GM18517 (cell line): ENCODE measurements around the gene KRTAP12-4.
"Not testable (repeated sequence)": the region's sequence is repeated elsewhere in the genome, so short reads cannot be mapped to it uniquely, and the experiment has no call there.

ENCODE experiments used
- ATAC-seq: cut with Tn5 transposase; IDR thresholded peaks from one replicate; pipeline ENCODE4 v1.9.1; 2021; ENCODE audit warnings: mild to moderate bottlenecking, moderate library complexity; ENCODE audit not compliant: unreplicated experiment

The KRTAP12-4 gene

DNA sequence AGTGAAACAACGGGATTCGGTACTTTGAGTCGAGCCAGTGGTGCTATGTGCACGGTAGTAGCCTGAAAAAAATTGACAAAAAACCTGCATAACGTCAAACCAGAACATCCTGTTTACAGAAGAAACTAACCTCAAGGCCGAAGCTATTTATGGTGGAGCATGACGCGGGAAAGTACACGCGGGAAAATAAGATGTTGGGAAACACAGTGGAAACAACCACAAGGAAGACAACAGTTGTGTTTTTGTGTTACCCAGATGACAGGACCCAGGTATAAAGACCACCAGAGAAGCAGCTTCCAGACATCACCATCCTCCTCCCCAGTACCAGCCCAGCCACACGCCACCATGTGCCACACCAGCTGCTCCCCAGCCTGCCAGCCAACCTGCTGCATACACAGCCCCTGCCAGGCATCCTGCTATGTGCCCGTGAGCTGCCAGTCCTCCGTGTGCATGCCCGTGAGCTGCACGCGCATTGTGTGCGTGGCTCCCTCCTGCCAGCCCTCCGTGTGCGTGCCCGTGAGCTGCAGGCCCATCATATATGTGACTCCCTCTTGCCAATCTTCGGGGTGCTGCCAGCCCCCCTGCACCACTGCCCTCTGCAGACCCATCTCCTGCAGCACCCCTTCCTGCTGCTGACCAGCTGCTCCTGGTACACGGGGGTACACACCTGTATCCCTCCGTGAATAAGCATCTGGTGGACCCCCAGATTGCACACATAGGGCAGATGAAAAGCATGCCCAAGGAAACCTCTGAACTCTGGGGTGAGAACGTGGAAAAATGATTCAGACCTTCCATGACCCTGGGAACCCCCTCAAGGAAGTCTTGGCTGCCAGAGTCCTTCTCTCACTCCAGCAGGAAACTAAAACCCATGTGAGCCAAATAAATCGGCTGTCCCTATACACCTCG, 3.4 kb upstream of the KRTAP12-4 start, which contains the start of gene KRTAP12-3:
TSS of gene KRTAP12-3 (plus strand) at position 298 of the 906 bp plus-strand sequence. CDS start at position 346, 48 bp downstream.
- no peak for ATAC-seq

DNA sequence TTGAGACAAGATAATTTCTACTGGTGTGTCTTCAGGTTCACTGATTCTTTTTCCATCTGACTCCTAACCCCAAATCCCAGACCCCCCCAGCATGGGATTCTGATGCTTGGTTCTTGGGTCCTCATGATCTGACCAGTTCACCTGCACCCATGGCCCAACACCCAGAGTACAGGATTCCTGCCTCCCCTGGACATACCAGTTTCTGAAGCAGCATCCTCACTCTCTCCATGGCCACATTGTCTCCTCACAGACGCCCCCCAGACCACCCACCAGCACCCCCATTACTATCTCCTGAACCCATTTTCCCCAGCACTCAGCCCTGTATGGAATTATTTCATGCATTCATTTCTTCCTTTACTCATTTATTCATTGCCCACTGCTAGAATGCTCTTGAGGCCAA, 2.4 kb upstream of the KRTAP12-4 start:
- ATAC-seq = no peak

DNA sequence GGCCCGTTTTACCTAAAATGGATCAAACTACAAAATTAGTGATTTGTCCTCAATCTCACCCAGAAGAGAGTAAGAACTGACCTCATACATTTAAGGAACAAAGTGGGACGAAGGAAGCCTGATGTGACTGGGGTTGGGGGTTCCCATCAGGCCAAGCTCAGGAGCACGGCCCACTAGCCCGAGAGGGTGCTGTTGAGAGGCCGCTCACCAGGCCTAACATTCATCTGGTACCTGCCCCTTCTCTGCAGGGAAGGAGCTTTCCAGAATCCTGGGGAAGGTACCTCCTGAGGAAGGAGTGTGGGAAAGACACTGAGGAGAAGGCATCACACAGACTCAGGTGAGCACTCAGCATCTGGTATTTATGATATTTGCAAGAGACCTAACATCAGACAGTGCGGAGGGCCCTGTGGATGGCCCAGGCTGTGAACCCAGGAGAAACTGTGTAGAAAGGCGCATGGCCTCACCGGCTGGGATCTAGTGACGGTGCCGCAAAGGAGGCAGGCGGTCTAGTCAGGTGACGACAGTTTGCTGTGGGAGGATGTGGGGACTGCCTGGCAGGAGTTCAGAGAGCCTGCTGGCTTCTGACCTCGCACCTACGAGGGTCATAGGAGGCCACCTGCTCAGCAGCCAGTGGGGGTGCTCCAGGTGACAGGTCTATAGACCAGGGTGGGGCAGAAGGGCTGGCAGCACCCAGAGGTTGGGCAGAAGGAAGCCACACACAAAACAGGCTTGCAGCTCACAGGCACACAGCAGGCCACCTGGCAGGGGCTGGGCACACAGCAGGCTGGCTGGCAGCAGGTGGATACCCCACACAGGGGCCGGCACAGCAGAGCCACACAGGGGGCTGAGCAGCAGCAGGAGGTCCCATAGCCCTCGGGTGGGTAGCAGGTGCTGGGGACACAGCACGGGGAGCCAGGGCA, 543 bp downstream of the KRTAP12-4 start:
- ATAC-seq = no peak

DNA sequence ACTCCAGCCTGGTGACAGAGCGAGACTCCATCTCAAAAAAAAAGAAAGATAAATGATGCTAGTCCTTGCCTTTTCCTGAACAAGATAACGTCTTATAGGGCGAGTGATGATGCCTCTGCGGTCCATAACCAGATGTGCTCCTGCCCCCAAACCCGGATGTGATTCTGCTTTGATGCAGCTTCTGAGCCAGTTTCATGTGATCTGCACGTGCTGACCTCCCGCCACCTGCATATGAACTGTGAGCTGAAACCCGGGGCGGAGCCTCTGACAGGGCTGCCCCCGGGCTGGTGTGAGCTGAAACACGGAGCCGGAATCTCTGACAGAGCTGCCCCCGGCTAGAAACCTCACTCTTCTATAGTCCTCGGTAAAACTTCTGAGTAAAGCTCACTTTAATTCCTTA, 1.3 kb downstream of the KRTAP12-4 start:
- ATAC-seq = no peak

DNA sequence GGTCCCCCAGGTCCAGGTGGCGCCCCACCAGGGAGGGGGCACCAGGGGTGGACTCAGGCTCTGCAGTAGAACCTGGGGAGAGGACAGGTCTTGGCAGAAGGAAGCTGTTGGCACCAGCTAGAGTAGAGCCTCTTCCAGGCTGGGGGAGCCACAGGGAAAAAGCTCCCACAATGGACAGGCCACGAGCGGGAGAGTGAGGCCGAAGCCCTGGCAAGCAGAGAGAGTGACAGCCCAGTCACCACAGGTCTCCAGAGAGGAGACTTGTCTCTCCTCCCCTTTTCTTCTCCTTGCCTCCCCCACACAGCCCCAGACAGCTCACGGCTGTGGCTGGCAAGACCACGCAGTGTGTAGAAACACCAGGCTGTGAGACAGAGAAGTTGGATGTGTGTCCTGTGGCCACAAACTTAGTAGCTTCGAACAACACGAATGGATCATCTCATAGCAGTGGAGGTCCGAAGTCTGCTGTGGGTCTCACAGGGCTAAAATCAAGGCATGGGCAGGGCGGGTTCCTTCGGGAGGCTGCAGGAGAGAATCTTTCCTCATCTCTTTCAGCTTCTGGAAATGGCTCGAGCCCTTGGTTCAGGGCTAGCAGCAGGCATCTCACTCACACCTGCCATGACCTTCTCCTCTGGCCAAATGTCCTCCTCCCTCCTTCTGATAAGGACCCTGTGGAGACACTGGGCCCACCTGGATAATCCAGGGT, 3.3 kb downstream of the KRTAP12-4 start:
- ATAC-seq = no peak

DNA sequence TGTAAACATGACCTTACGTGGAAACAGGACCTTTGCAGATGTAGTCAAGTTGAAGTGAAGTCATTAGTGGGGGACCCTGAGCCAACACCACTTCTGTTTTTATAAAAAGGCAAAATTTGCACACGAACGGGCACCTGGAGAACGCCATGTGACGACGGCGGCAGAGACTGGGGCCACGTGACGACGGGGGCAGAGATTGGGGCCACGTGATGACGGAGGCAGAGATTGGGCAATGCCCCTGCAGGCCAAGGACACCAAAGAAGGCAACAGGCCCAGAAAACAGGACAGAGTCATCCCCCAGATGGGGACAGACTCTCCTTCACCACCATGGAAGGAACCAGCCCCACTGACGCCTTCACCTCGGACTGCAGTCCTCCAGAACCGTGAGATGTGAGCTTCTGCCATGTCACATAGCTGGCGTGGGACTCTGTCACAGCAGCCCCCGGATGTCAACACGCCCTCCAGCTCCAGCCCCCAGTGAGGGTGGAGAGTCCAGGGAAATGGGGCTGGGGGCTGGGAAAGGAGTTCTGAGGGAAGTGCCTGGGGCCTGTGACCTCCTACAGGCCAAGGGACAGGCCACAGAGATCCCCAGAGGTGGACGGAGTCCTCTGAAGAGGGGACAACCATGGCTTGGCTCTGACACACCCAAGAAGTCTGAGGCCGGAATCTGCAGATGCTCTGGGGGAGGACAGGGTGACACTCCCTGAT, 4.0 kb downstream of the KRTAP12-4 start:
- no peak for ATAC-seq

DNA sequence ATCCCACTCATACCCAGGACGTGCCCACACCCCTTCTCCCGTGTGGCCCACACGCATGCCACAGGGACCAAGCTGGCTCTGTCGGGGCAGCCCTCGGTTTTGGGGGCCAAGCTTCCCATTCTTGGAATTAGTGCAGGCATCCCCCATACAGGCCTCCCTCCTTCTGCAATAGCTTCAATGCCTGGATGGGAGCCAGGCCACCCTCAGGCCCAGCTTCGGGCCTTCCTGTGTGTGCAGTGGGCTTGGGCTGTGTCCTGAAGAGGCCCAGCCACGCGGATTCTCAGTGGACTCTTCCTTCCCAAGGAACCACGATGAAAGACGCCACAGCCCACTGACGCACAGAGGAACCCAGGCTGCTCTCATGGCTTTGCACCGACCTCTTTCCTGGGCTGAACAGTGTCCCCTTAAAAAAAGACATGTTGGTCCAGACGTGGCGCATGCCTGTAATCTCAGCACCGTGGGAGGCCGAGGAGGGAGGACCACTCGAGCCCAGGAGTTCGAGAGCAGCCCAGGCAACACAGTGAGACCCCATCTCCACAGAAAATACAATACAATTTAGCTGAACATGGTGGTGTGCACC, 4.8 kb downstream of the KRTAP12-4 start:
- no peak for ATAC-seq

DNA sequence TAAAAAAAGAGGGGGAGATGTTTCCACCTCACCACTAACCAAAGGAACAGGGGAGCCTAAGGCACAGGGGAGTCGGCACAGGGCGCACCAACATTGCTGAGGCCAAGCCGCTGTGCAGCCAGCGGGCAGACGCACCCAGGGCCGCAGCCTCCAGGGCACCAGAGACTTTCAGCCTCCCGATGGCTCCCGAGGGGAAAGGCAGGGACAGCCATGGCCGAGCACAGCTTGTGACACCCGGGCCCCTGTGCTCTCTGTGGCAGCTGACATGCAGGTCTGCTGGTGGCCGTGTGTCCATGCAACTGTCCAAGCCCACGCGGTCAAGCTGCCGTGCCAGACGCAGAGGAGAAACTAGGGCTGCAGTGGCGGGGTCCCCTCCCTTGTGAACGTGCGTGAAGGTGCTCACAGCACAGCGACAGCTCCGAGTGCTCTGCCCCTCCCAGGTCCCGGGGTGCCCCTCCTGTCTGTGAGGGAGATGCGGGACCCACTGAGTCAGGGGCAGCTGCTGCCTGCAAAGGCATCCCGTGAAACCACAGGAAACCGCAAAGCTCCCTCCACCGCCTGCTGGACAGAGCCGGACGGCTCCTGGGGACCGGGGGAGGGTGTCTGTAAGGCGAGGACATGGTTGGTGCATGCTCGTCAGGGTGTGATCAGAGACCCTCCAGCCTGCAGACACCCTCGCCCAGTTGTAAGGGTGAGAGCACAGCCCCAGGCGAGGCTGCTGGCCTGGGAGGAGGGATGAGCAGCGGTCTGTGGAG, 5.7 kb downstream of the KRTAP12-4 start:
- no peak for ATAC-seq

DNA sequence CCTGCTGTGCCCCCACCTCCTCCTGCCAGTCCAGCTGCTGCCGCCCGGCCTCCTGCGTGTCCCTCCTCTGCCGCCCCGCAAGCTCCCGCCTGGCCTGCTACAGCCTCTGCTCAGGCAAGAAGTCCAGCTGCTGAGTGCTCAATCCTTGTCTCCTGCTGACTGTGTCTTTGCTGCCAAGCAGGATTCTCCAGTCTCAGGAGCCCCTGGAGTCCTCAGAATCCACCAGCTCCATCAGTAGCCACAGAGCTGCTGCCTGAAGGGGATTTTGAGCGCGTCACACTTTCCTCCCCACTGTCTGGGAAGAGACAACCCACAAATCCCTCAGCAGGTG, 7.3 kb downstream of the KRTAP12-4 start:
- no peak for ATAC-seq

DNA sequence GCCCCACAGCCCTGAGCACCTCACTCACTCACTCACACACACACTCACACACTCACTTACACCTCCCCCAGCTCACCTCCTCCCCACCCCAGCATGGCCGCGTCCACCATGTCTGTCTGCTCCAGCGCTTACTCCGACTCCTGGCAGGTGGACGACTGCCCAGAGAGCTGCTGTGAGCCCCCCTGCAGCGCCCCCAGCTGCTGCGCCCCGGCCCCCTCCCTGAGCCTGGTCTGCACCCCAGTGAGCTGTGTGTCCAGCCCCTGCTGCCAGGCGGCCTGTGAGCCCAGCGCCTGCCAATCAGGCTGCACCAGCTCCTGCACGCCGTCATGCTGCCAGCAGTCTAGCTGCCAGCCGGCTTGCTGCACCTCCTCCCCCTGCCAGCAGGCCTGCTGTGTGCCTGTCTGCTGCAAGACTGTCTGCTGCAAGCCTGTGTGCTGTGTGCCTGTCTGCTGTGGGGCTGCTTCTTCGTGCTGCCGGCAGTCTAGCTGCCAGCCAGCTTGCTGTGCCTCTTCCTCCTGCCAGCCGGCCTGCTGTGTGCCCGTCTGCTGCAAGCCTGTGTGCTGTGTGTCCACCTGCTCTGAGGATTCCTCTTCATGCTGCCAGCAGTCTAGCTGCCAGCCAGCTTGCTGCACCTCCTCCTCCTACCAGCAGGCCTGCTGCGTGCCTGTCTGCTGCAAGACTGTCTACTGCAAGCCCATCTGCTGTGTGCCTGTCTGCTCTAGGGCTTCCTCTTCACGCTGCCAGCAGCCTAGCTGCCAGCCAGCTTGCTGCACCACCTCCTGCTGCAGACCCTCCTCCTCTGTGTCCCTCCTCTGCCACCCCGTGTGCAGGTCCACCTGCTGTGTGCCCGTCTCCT, 7.9 kb downstream of the KRTAP12-4 start, which contains the start of gene KRTAP10-11:
TSS of gene KRTAP10-11 (plus strand) at position 49 of the 856 bp plus-strand sequence. CDS start at position 94, 45 bp downstream.
- ATAC-seq = not testable (repeated sequence)

DNA sequence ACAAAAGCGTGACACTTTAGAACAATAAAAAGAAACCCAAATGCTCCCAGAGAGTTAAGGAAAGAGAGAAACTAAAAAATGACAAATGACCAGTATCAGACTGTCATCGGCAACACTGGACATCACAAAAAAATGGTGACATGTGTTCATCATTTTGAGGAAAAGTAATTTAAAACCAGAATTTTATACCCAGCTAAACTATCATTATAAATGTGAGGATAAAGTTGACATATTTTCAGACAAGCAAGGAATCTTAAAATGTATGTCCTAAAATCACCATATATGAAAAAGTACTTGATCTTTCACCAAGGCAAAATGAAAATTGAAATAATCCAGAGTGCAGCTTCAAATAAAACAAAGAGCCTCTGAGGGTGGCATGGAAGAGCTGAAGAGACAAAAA, 9.6 kb downstream of the KRTAP12-4 start:
- no peak for ATAC-seq

DNA sequence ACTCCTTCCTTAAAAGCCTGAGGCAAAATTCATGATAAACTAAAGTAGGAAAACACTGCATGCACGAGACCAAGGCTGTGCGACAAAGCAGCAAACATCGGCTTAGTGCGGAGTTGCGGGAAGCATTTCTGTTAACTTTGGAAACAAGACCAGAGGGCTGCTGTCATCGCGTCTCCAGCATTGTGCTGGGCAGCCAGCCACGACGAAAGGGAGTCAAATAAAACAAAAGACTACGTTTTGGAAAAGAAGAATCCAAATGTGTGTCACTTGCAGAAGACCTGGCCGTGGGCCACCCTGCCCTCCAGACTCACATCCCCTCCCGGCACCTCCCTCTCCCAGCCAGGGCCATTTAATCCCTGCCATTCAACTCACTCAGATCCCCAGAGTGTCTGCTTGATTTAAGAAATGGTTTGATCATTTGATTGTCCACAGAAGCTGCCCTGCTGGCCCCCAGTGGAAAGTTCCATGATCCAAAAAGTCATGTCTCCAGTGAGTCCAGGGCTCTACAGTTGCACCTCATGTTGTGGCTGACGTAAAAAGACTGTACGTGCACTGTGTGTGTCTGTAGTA, 10.6 kb downstream of the KRTAP12-4 start:
- no peak for ATAC-seq

DNA sequence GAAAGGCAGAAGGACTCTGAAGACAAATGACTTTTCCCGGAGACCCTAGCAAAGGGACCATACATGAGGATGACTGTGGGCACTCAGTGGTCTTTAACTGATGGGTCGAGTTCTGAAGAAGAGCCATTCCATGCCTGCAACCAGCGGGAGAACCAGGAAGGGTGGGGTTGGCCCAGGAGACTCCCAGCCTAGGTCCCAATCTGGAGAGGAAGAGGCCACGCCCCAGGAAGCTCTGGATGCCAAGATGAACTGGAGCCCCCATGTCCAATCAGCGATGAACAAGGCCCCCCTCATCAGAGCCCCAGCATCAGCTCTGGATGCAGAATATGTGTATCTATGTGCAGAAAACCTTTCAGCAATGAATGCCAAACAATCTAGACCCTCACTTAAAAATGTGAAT, 13.7 kb downstream of the KRTAP12-4 start:
- no peak for ATAC-seq

DNA sequence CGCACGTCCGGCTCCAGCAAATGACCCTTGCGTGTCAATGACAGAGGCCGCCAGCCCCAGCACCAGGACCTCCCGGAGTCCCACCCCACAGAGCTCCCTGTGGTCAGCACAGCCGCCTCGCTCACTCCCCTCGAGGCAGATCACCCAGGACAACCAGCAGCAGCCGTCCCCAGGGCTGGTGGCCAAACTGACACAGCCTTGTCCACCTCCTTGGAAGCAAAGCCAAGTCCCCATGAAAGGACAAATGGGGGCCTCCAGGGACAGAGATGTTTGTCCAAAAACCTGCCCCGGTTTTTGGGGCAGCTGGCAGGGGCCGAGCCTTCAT, 15.2 kb downstream of the KRTAP12-4 start:
- no peak for ATAC-seq

DNA sequence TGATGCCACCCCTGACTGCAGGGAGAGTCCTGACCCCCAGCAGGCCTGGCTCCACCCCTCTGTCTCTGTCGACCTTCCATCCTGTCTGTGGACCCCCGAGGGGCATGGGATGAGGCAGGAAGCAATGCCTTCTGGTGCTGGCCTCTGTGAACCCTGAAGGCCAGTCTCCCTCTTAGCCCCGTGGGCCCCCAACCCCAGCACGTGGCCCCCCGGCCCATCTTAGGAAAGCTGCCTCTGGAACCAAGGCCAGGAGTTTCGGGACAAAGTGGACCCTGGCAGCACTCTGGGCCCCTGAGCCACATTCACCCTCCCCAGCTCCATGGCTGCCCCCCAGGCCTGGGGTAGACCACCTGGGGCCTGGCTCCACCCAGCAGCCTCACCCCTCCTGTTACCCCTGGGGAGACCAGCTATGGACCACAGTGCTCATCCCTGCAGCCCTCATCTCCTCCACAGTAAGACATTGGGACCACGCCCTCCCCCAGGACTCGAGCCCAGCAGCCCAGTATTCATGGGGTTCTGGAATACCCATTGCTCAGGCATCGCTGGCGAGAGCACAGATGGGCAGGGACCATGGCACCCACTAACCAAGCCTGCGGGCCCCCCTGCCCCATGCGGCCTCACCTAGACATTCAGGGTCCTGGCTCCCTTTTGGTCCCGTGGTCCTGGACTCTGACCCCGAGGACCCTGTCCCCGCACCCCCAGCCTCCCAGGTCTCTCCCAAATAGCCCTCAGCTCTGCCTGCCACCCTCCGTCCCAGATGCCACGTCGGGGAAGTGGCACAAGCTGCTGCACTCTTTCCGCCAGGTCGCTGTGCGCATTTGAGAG, 15.7 kb downstream of the KRTAP12-4 start:
- ATAC-seq = not testable (repeated sequence)

DNA sequence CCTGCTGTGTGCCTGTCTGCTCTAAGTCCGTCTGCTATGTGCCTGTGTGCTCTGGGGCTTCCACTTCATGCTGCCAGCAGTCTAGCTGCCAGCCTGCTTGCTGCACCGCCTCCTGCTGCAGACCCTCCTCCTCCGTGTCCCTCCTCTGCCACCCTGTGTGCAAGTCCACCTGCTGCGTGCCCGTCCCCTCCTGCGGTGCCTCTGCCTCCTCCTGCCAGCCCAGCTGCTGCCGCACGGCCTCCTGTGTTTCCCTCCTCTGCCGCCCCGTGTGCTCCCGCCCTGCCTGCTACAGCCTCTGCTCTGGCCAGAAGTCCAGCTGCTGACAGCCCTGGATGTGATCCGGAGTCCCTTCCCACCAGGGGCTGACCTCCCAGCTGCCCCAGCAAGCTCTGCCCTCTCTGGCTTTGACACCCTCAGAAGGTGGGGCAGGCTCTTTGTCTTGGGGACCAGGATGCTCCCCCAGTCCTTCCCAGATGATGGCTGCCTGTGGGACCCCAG, 16.6 kb downstream of the KRTAP12-4 start:
- not testable (repeated sequence) for ATAC-seq
